Measurements from ENCODE around the gene CEMIP2.
A peak's percentile ranks its signal among the peaks of the same experiment; 100 is the strongest.
"Not testable (repeated sequence)": the region's sequence is repeated elsewhere in the genome, so short reads cannot be mapped to it uniquely, and the experiment has no call there.

CEMIP2 gene

DNA sequence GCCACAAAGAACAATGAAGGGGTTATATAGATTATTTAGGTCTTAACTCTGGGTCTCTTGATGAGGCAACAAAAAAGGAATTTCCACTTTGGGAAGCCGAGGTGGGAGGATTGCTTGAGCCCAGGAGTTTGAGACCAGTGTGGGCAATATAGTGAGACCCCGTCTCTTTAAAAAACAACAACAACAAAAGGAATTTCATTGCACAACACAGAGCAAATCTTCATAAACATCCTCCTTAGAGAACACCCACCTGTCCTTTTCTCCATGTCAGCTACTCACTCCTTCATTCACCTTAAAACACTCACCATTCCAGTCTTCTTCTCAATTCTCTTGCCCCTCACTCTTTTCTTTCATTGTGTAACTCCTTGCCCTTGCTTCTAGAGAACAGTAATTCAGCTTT, 39.8 kb upstream of the CEMIP2 start:
- no peak for DNase-seq (ENCODE audit: extremely low read depth, insufficient read length)
- H3K36me3 ChIP-seq (ENCODE audit: control insufficient read depth, insufficient read depth, low read length) = no peaks in the 10 kb centered on the region
- H3K27me3 ChIP-seq (replicated peaks; ENCODE audit: control insufficient read depth, insufficient read depth, low read length) = no peaks in the 10 kb centered on the region; the same call in 1 of the 2 replicates
- no peak overlapping the region for H3K4me3 ChIP-seq (replicated peaks; ENCODE audit: low read depth, low read length)
- TF ChIP-seq, protein P1, sequence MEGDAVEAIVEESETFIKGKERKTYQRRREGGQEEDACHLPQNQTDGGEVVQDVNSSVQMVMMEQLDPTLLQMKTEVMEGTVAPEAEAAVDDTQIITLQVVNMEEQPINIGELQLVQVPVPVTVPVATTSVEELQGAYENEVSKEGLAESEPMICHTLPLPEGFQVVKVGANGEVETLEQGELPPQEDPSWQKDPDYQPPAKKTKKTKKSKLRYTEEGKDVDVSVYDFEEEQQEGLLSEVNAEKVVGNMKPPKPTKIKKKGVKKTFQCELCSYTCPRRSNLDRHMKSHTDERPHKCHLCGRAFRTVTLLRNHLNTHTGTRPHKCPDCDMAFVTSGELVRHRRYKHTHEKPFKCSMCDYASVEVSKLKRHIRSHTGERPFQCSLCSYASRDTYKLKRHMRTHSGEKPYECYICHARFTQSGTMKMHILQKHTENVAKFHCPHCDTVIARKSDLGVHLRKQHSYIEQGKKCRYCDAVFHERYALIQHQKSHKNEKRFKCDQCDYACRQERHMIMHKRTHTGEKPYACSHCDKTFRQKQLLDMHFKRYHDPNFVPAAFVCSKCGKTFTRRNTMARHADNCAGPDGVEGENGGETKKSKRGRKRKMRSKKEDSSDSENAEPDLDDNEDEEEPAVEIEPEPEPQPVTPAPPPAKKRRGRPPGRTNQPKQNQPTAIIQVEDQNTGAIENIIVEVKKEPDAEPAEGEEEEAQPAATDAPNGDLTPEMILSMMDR (IDR thresholded peaks at IDR 0.05; ENCODE audit: insufficient read depth, low read length, poor library complexity, severe bottlenecking) = no peak

DNA sequence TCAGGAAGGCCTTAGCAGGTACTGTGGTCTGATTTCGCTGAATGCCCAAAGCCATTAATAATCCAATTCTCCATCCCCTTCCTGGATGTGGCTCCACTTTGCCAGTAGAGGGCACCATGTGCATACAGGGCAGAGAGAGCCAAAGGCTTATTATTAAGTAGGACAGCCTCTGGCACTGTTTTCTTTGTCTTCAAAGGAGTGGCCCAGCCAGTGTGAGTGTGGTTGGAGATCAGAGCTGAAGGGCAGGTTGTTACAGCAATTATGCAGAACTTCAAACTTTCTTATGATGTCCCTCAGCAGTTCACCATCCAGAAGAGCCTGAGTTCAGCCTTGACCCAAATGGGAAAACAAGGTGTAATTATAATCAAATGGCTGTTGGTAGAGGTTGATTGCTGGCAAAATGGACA, 38.6 kb upstream of the CEMIP2 start:
- TF ChIP-seq, protein P1 (IDR thresholded peaks at IDR 0.05; ENCODE audit: insufficient read depth, low read length, poor library complexity, severe bottlenecking) = peak; percentile 85
- H3K36me3 ChIP-seq (ENCODE audit: control insufficient read depth, insufficient read depth, low read length) = no peaks in the 10 kb centered on the region
- DNase-seq (ENCODE audit: extremely low read depth, insufficient read length) = peak; percentile 25
- no peaks in the 10 kb centered on the region for H3K27me3 ChIP-seq (replicated peaks; ENCODE audit: control insufficient read depth, insufficient read depth, low read length)
- H3K4me3 ChIP-seq (replicated peaks; ENCODE audit: low read depth, low read length) = no peak overlapping the region

DNA sequence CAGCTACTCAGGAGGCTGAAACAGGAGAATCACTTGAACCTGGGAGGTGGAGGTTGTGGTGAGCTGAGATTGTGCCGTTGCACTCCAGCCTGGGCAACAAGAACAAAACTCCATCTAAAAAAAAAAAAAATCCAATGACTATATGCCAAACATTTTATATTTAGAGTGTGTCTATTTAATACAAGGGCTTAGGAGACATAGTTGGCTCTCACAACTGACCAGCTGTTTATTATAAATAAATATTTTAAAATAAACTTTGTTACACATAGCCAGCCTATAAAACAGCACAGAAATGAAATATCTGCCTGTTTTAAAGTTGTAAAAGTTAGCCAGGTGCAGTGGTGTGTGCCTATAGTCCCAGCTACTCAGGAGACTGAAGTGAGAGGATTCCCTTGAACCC, 36.8 kb upstream of the CEMIP2 start:
- not testable (repeated sequence) for H3K27me3 ChIP-seq (replicated peaks; ENCODE audit: control insufficient read depth, insufficient read depth, low read length); H3K36me3 ChIP-seq (ENCODE audit: control insufficient read depth, insufficient read depth, low read length); DNase-seq (ENCODE audit: extremely low read depth, insufficient read length); H3K4me3 ChIP-seq (replicated peaks; ENCODE audit: low read depth, low read length)

GRCh38 chr9:71801826-71802225, 33.5 kb upstream of the CEMIP2 start:
- Histone ChIP-seq H3K27me3 (replicated peaks; ENCODE audit: control insufficient read depth, insufficient read depth, low read length) (no peaks in the 10 kb centered on the region), H3K36me3 (ENCODE audit: control insufficient read depth, insufficient read depth, low read length) (no peaks in the 10 kb centered on the region), H3K4me3 (replicated peaks; ENCODE audit: low read depth, low read length) (no peak overlapping the region)
- DNase-seq (ENCODE audit: extremely low read depth, insufficient read length) = no peak
- TF ChIP-seq, protein P1 (IDR thresholded peaks at IDR 0.05; ENCODE audit: insufficient read depth, low read length, poor library complexity, severe bottlenecking) = no peak

- Histone ChIP-seq H3K27me3 (replicated peaks; ENCODE audit: control insufficient read depth, insufficient read depth, low read length) (no peaks in the 10 kb centered on the region), H3K36me3 (ENCODE audit: control insufficient read depth, insufficient read depth, low read length) (no peaks in the 10 kb centered on the region), H3K4me3 (replicated peaks; ENCODE audit: low read depth, low read length) (no peak overlapping the region)
- TF ChIP-seq, protein P1 (IDR thresholded peaks at IDR 0.05; ENCODE audit: insufficient read depth, low read length, poor library complexity, severe bottlenecking) = no peak
- no peak for DNase-seq (ENCODE audit: extremely low read depth, insufficient read length)
Observed at GRCh38 chr9:71797266-71797665, 29.0 kb upstream of the CEMIP2 start.

DNA sequence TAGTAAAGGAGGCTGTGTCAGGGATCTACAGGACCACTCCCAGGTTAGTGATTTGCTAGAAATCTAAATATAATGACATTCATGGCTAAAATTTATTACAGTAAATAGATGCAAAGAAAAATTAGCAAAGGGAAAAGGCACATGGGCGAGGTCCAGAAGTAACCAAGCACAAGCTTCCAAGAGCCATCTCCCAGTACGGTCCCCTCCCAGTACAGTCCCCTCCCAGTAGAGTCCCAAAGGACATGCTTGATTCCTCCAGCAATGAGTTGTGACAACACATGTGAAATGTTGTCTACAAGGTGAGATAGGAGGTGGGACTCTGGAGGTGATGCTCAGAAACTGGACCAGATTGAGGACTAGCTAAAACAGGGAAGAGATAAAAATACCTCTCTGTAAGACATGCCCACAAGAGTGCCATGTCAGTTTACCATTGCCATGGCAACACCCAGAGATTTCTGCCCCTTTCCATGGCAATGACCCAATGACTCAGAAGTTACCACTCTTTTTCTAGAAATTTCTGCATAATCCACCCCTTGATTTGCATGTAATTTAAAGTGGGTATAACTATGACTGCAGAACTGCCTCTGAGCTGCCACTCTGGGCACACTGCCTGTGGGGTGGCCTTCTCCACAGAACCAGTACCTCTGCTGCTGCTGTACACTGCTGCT, 27.9 kb upstream of the CEMIP2 start:
- Histone ChIP-seq H3K36me3 (ENCODE audit: control insufficient read depth, insufficient read depth, low read length) (no peaks in the 10 kb centered on the region), H3K4me3 (replicated peaks; ENCODE audit: low read depth, low read length) (no peak overlapping the region), H3K27me3 (replicated peaks; ENCODE audit: control insufficient read depth, insufficient read depth, low read length) (no peaks in the 10 kb centered on the region)
- TF ChIP-seq, protein P1 (IDR thresholded peaks at IDR 0.05; ENCODE audit: insufficient read depth, low read length, poor library complexity, severe bottlenecking) = no peak
- DNase-seq (ENCODE audit: extremely low read depth, insufficient read length) = no peak

Data from GM06990 (cell line).